ENCODE results near the gene BTRC. TPM values are rescaled to one million over a fixed set of nuclear protein-coding genes. Genes with fewer than 3 reads are reported as not detected.

The BTRC gene
- total and polyA plus RNA-seq, 8 donors, result 3.5 to 14.5 (median 4.7) TPM

GRCh38 chr10:101487399-101487798, 133.4 kb downstream of the BTRC start:
- 88 to 95% (median 93%) methylated on average over 3 of the region's 3 CpGs for WGBS, 5 donors
- TF ChIP-seq CTCF (IDR thresholded peaks at IDR 0.05), result no peak
- TF ChIP-seq POLR2AphosphoS5 (IDR thresholded peaks at IDR 0.05), result no peak
- TF ChIP-seq EP300 (IDR thresholded peaks at IDR 0.05), result no peak
- no peak for TF ChIP-seq POLR2A (IDR thresholded peaks at IDR 0.05)
- no peak overlapping the region for H3K4me3 ChIP-seq
- H3K27ac ChIP-seq, result no peak overlapping the region
- intact Hi-C loops (cut with DNase I; ENCODE audit: low total_unique reads), result no loop called here
- no peaks in the 10 kb centered on the region for H3K36me3 ChIP-seq
- no peaks in the 10 kb centered on the region for H3K27me3 ChIP-seq
- DNase-seq, result no peak
- H3K9me3 ChIP-seq, result no peaks in the 10 kb centered on the region
- H3K4me1 ChIP-seq, result peaks cover 0 to 4% (median 0%) of the 10 kb centered on the region in 4 donors

- Histone ChIP-seq H3K36me3 (no peaks in the 10 kb centered on the region), H3K4me1 (peaks cover 0 to 4% (median 0%) of the 10 kb centered on the region in 4 donors), H3K27ac (no peak overlapping the region), H3K27me3 (no peaks in the 10 kb centered on the region), H3K9me3 (no peaks in the 10 kb centered on the region), H3K4me3 (no peak overlapping the region)
- DNase-seq, result no peak
- no peak for TF ChIP-seq EP300 (IDR thresholded peaks at IDR 0.05)
- no peak for TF ChIP-seq POLR2AphosphoS5 (IDR thresholded peaks at IDR 0.05)
- TF ChIP-seq CTCF (IDR thresholded peaks at IDR 0.05), result no peak
- TF ChIP-seq POLR2A (IDR thresholded peaks at IDR 0.05), result no peak
- WGBS, 5 donors, result 48 to 66% (median 57%) methylated on average over 3 of the region's 3 CpGs
- intact Hi-C loops (cut with DNase I; ENCODE audit: low total_unique reads), result no loop called here
Observed at GRCh38 chr10:101489355-101489754, 135.4 kb downstream of the BTRC start.

GRCh38 chr10:101490026-101490425, 136.1 kb downstream of the BTRC start:
- no peak for TF ChIP-seq POLR2A (IDR thresholded peaks at IDR 0.05)
- no peak for TF ChIP-seq EP300 (IDR thresholded peaks at IDR 0.05)
- TF ChIP-seq POLR2AphosphoS5 (IDR thresholded peaks at IDR 0.05), result no peak
- TF ChIP-seq CTCF (IDR thresholded peaks at IDR 0.05), result no peak
- peaks cover 0 to 4% (median 0%) of the 10 kb centered on the region in 4 donors for H3K4me1 ChIP-seq
- no peaks in the 10 kb centered on the region for H3K36me3 ChIP-seq
- no peaks in the 10 kb centered on the region for H3K9me3 ChIP-seq
- no peaks in the 10 kb centered on the region for H3K27me3 ChIP-seq
- H3K4me3 ChIP-seq, result no peak overlapping the region
- 87 to 97% (median 93%) methylated on average over 1 of the region's 1 CpG for WGBS, 5 donors
- intact Hi-C loops (cut with DNase I; ENCODE audit: low total_unique reads), result no loop called here
- H3K27ac ChIP-seq, result no peak overlapping the region
- DNase-seq, result no peak

GRCh38 chr10:101492205-101492604, 138.2 kb downstream of the BTRC start:
- H3K27me3 ChIP-seq, result no peaks in the 10 kb centered on the region
- peaks cover 0 to 4% (median 0%) of the 10 kb centered on the region in 4 donors for H3K4me1 ChIP-seq
- TF ChIP-seq CTCF (IDR thresholded peaks at IDR 0.05) (no peak), POLR2A (IDR thresholded peaks at IDR 0.05) (no peak), EP300 (IDR thresholded peaks at IDR 0.05) (no peak), POLR2AphosphoS5 (IDR thresholded peaks at IDR 0.05) (no peak)
- DNase-seq, result no peak
- H3K9me3 ChIP-seq, result no peaks in the 10 kb centered on the region
- intact Hi-C loops (cut with DNase I; ENCODE audit: low total_unique reads), result no loop called here
- H3K27ac ChIP-seq, result no peak overlapping the region
- WGBS, 5 donors, result 82 to 91% (median 90%) methylated on average over 3 of the region's 3 CpGs
- no peaks in the 10 kb centered on the region for H3K36me3 ChIP-seq
- H3K4me3 ChIP-seq, result no peak overlapping the region

Data from stomach (tissue), 9 donors.